ENCODE measurements around the gene REPS2.

DNA sequence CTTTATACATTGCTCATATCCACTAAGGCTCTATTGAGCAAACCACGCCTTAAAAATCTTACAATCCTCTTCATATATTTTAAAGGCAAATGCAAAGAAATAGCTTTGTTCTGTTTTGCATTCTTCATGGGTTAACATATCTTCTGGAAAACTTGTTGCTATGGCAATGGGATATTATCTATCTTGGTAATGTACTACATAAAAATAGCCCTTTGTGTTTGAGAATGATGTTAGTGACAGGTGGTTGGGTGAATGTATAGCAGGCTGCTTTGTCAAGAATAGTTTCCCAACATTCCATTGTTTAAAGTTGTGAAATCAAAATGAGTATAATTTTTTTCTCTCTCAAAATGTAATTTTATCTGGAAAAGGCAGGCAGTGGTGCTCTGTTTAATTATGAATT lies 16.8 kb downstream of the REPS2 start:
- TF ChIP-seq, protein P1, sequence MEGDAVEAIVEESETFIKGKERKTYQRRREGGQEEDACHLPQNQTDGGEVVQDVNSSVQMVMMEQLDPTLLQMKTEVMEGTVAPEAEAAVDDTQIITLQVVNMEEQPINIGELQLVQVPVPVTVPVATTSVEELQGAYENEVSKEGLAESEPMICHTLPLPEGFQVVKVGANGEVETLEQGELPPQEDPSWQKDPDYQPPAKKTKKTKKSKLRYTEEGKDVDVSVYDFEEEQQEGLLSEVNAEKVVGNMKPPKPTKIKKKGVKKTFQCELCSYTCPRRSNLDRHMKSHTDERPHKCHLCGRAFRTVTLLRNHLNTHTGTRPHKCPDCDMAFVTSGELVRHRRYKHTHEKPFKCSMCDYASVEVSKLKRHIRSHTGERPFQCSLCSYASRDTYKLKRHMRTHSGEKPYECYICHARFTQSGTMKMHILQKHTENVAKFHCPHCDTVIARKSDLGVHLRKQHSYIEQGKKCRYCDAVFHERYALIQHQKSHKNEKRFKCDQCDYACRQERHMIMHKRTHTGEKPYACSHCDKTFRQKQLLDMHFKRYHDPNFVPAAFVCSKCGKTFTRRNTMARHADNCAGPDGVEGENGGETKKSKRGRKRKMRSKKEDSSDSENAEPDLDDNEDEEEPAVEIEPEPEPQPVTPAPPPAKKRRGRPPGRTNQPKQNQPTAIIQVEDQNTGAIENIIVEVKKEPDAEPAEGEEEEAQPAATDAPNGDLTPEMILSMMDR (IDR thresholded peaks at IDR 0.05) = no peak
- TF ChIP-seq POLR2A (IDR thresholded peaks at IDR 0.05) = no peak
